Kidney (tissue), 14 donors: Measurements from ENCODE around the gene MIB1. TPM values are rescaled to one million over a fixed set of nuclear protein-coding genes. Genes with fewer than 3 reads are reported as not detected.

ENCODE experiments used
- DNase-seq, 5 donors: peaks; one replicate each; pipeline ENCODE4 v3.0.0-alpha.2; 2013 to 2020
- FAIRE-seq: peaks from 2 replicates; lab custom pipeline; 2012; peaks lifted over from hg19 to GRCh38; lab: Jason Lieb, UNC
- H3K27ac ChIP-seq, 2 donors: one replicate each; pipeline ENCODE4 v1.7.0; 2013; ENCODE audit warnings: low read depth in 2 of 2, low read length in 2 of 2, inconsistent platforms in 1 of 2
- H3K27me3 ChIP-seq: one replicate; pipeline ENCODE4 v1.7.1; 2013; ENCODE audit warnings: low read length, inconsistent platforms; ENCODE audit not compliant: control insufficient read depth, insufficient read depth
- H3K36me3 ChIP-seq, 3 donors: one replicate each; pipeline versions ENCODE4 v1.7.0 to v1.7.1; 2013; ENCODE audit warnings: low read length in 3 of 3, control low read depth in 1 of 3, inconsistent platforms in 1 of 3; ENCODE audit not compliant: insufficient read depth in 3 of 3, control insufficient read depth in 2 of 3
- H3K4me1 ChIP-seq, 3 donors: one replicate each; pipeline versions ENCODE4 v1.7.0 to v1.7.1; 2013; ENCODE audit warnings: low read length in 3 of 3, inconsistent platforms in 1 of 3, low read depth in 1 of 3; ENCODE audit not compliant: control insufficient read depth in 2 of 3, insufficient read depth in 2 of 3
- H3K4me3 ChIP-seq, 3 donors: one replicate each; pipeline versions ENCODE4 v1.7.0 to v1.8.1; 2013; ENCODE audit warnings: low read length in 3 of 3, control low read depth in 1 of 3, inconsistent platforms in 1 of 3
- H3K9ac ChIP-seq, 3 donors: one replicate each; pipeline versions ENCODE4 v1.7.0 to v1.7.1; 2013; ENCODE audit warnings: low read length in 3 of 3, control low read depth in 1 of 3, inconsistent platforms in 1 of 3
- H3K9me3 ChIP-seq, 3 donors: one replicate each; pipeline versions ENCODE4 v1.7.0 to v1.7.1; 2013; ENCODE audit warnings: low read length in 3 of 3, control low read depth in 1 of 3, inconsistent platforms in 1 of 3; ENCODE audit not compliant: control insufficient read depth in 2 of 3, insufficient read depth in 1 of 3
- CTCF ChIP-seq: IDR thresholded peaks from 3 replicates; pipeline ENCODE4 v1.5.1; 2012; ENCODE audit warnings: mild to moderate bottlenecking, moderate library complexity, borderline replicate concordance; ENCODE audit not compliant: insufficient read depth; ENCODE audit errors: extremely low read depth
- intact Hi-C: fragments of 100-400 bp; cut with DNase I; formaldehyde crosslinking; loops from one replicate; pipeline ENCODE4 v1.11.1; 2022
- polyA plus RNA-seq: library from polyadenylated mRNA; stranded (reverse); fragments of 350-450 nt; fragmentation: Illumina TruSeq; extraction: RNeasy Lipid Tissue Mini Kit (QIAGEN cat#74804); gene quantifications from one replicate; pipeline ENCODE4 v1.2.3, GENCODE V29; 2014; ENCODE audit warnings: low read depth, low replicate concordance; ENCODE audit not compliant: insufficient read depth
- total RNA-seq: library from RNA; stranded (reverse); fragmentation: NEBNext Ultra II Directional; extraction: Animal tissue kit (Norgen Biotek cat#: 25700); gene quantifications from one replicate; pipeline ENCODE4 v1.2.1, GENCODE V29; 2021
- donor health status: control.
- donor health status: control.
- donor health status: control.
- donor health status: control.
- donor health status: control.
- donor health status: DM: yes; HTN: yes; CAD: no.
- donor health status: Normal renal cell carcinoma (clear cell type).

The MIB1 gene
- total and polyA plus RNA-seq, 2 donors from 2014 or later = 4.5 to 38.6 TPM

DNA sequence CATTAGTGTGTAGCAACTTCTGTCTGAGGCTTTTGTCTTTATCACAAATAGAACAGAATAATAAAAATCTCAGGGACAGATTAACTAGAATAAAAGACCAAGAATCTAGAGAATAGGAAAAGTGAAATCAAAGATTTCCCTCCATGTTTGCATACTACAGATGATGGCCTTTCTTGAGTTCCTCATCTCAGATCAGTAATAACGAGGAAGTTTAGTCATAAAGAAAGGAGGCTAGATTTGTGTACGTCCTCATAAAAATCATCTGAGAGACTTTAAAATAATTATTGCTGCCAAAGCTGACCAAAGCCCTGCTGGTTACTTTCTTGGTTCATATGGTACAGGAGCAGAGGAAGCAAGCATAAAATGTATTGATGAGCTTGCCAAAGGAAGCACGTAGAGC, 117.3 kb downstream of the MIB1 start:
- DNase-seq (no peak), FAIRE-seq (no peak)
- intact Hi-C loops = no loop called here
- Histone ChIP-seq H3K9me3 (no peaks in the 10 kb centered on the region), H3K9ac (no peak overlapping the region), H3K4me3 (no peak overlapping the region), H3K27ac (no peak overlapping the region), H3K27me3 (no peaks in the 10 kb centered on the region), H3K36me3 (peaks cover 0 to 15% (median 9%) of the 10 kb centered on the region in 3 donors), H3K4me1 (no peaks in the 10 kb centered on the region)
- no peak for TF ChIP-seq CTCF

- H3K27me3 ChIP-seq = no peaks in the 10 kb centered on the region
- intact Hi-C loops = no loop called here
- no peaks in the 10 kb centered on the region for H3K9me3 ChIP-seq
- peaks cover 4 to 21% (median 14%) of the 10 kb centered on the region in 3 donors for H3K36me3 ChIP-seq
- H3K4me1 ChIP-seq = no peaks in the 10 kb centered on the region
- no peak overlapping the region for H3K4me3 ChIP-seq
- TF ChIP-seq CTCF = no peak
- no peak overlapping the region for H3K9ac ChIP-seq
- DNase-seq = no peak
- no peak overlapping the region for H3K27ac ChIP-seq
- no peak for FAIRE-seq
These were observed 118.0 kb downstream of the MIB1 start for GRCh38 chr18:21858544-21858943.

DNA sequence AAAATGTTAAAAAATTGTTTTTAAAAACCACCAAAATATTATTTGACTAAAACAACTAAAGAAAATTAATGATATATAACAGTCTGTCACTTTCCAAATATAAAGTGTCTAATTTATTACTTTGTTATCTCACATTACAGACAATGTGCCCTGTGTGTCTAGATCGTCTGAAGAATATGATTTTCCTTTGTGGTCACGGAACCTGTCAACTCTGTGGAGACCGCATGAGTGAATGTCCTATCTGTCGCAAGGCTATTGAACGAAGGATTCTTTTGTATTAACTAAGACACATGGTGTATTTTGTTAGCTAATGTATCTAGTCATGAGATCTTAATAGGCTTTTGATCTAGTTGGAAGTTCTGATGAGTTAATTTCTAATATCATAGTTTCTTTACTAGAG, 123.8 kb downstream of the MIB1 start:
- TF ChIP-seq CTCF = no peak
- Histone ChIP-seq H3K9ac (no peak overlapping the region), H3K9me3 (no peaks in the 10 kb centered on the region), H3K4me1 (no peaks in the 10 kb centered on the region), H3K27me3 (no peaks in the 10 kb centered on the region), H3K4me3 (no peak overlapping the region), H3K27ac (no peak overlapping the region), H3K36me3 (peaks cover 4 to 12% (median 11%) of the 10 kb centered on the region in 3 donors)
- intact Hi-C loops = no loop called here
- FAIRE-seq = peak; percentile 66
- no peak for DNase-seq

DNA sequence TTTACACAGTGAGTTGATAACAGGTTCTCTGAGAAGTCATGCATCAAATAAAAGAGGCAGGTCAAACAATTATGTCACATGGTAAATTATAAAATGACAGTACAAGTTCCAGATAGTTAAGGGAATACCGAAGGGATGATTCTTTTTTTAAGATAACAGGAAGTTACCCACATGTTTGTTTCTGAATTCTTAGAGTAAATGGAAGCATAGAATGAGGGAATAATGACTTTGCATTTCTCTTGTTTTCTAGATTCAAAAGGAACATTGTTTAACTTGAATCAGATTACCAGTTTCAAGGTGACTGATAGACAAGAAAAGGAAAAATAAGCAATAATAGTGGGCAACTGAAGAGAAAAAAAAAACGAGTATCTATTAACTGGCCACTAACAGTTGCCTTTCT, 124.5 kb downstream of the MIB1 start:
- Histone ChIP-seq H3K4me3 (no peak overlapping the region), H3K4me1 (no peaks in the 10 kb centered on the region), H3K9me3 (no peaks in the 10 kb centered on the region), H3K36me3 (peaks cover 4 to 12% (median 11%) of the 10 kb centered on the region in 3 donors), H3K27ac (no peak overlapping the region), H3K9ac (no peak overlapping the region), H3K27me3 (no peaks in the 10 kb centered on the region)
- DNase-seq (no peak), FAIRE-seq (no peak)
- TF ChIP-seq CTCF = no peak
- intact Hi-C loops = no loop called here
